ENCODE data around the gene ACOT11. TPM values are rescaled to one million over a fixed set of nuclear protein-coding genes. Genes with fewer than 3 reads are reported as not detected.

ACOT11 gene
- total and polyA plus RNA-seq, 10 of the 15 experiments (the other 5 are each of a cell fraction or from before 2014, with no cell fraction given) = 0.04 to 0.85 (median 0.39) TPM; not detected in 1

- TF ChIP-seq SRF (IDR thresholded peaks at IDR 0.05; ENCODE audit: low read depth in 2 of 2, low read length in 2 of 2) (no peak), USF2 (IDR thresholded peaks at IDR 0.05; ENCODE audit: borderline replicate concordance, low read depth, low read length) (no peak), RFX5 (IDR thresholded peaks at IDR 0.05; ENCODE audit: low read depth, low read length) (no peak)
Observed at GRCh38 chr1:54565113-54565501, 17.1 kb downstream of the ACOT11 start (continued).

- 1% methylated on average over 5 of the region's 5 CpGs for WGBS (ENCODE audit: insufficient coverage, insufficient replicate concordance, low lambda C conversion rate, missing lambda C conversion rate)
- TF ChIP-seq SPI1 (IDR thresholded peaks at IDR 0.05; ENCODE audit: borderline replicate concordance, insufficient read depth, low read depth, low read length) (no peak), BRCA1 (IDR thresholded peaks at IDR 0.05; ENCODE audit: low read depth, low read length) (no peak), FOXM1 (IDR thresholded peaks at IDR 0.05; ENCODE audit: low read depth, low read length) (no peak), JUND (IDR thresholded peaks at IDR 0.05; ENCODE audit: low read depth, low read length) (no peak), SMC3 (IDR thresholded peaks at IDR 0.05; ENCODE audit: borderline replicate concordance, low read length) (no peak), HCFC1 (IDR thresholded peaks at IDR 0.05; ENCODE audit: low read length) (no peak), USF1 (IDR thresholded peaks at IDR 0.05; ENCODE audit: borderline replicate concordance, extremely low read length, insufficient read depth, low read depth, low read length) (no peak), CHD4 (IDR thresholded peaks at IDR 0.05) (no peak), TCF7 (IDR thresholded peaks at IDR 0.05; ENCODE audit: borderline replicate concordance) (no peak), SRF (IDR thresholded peaks at IDR 0.05; ENCODE audit: low read depth in 2 of 2, low read length in 2 of 2) (no peak), ZBTB11 (CRISPR knock-in tag; IDR thresholded peaks at IDR 0.05) (no peak), ZZZ3 (IDR thresholded peaks at IDR 0.05; ENCODE audit: control insufficient read depth, insufficient read length, low read depth) (no peak)
Observed at GRCh38 chr1:54566438-54567141, 18.6 kb downstream of the ACOT11 start.

More at GRCh38 chr1:54566438-54567141, 18.6 kb downstream of the ACOT11 start:
- ChIA-PET CTCF (interaction anchor here (0.6 kb wide), 1 partner anchor 437 kb away, joined by 5 read pairs; no protein-coding TSS in a partner anchor), SMC1A (ENCODE audit: uncharacterized antibody, unreplicated experiment) (interaction anchor here (0.6 kb wide), 1 partner anchor 36 kb away, joined by 3 read pairs; no protein-coding TSS in a partner anchor), POLR2A (no interaction called here), RAD21 (ENCODE audit: unreplicated experiment) (no interaction called here)
- intact Hi-C loops (cut with micrococcal nuclease; ENCODE audit: unreplicated experiment) = no loop called here
- no peak overlapping the region for H3K9ac ChIP-seq (ENCODE audit: control insufficient read depth, insufficient read depth, low read length)
- no peaks in the 10 kb centered on the region for H4K20me1 ChIP-seq (ENCODE audit: control insufficient read depth, insufficient read depth)
- no peak overlapping the region for H3K27ac ChIP-seq (ENCODE audit: control insufficient read depth, insufficient read depth)
- H3K36me3 ChIP-seq (ENCODE audit: control insufficient read depth in 2 of 2, insufficient read depth in 2 of 2, low read length in 1 of 2) = no peaks in the 10 kb centered on the region
- ATAC-seq = no peak
- H3K27me3 ChIP-seq (replicated peaks in 1 of 2; ENCODE audit: control insufficient read depth in 2 of 2, insufficient read depth in 2 of 2, low read length in 1 of 2) = no peaks in the 10 kb centered on the region
- no peak overlapping the region for H2AFZ ChIP-seq (ENCODE audit: control insufficient read depth, low read depth, low read length)
- DNase-seq (ENCODE audit: low read depth, low spot score) = no peak
- H3K79me2 ChIP-seq (ENCODE audit: control insufficient read depth, insufficient read depth, low read length) = no peaks in the 10 kb centered on the region
- no peaks in the 10 kb centered on the region for H3K4me1 ChIP-seq (ENCODE audit: control insufficient read depth, insufficient read depth, low read length)
- in situ Hi-C loops (cut with MboI) = no loop called here
- no peak for FAIRE-seq
- no peak overlapping the region for H3K4me2 ChIP-seq (ENCODE audit: control insufficient read depth, insufficient read depth)
- no peaks in the 10 kb centered on the region for H3K9me3 ChIP-seq (replicated peaks; ENCODE audit: control insufficient read depth, insufficient read depth, low read length)
- BruUV-seq (replicated peaks) = no TSS peak
- no peak overlapping the region for H3K4me3 ChIP-seq
